ENCODE measurements around the gene SPATA31C1.

Gene SPATA31C1

DNA sequence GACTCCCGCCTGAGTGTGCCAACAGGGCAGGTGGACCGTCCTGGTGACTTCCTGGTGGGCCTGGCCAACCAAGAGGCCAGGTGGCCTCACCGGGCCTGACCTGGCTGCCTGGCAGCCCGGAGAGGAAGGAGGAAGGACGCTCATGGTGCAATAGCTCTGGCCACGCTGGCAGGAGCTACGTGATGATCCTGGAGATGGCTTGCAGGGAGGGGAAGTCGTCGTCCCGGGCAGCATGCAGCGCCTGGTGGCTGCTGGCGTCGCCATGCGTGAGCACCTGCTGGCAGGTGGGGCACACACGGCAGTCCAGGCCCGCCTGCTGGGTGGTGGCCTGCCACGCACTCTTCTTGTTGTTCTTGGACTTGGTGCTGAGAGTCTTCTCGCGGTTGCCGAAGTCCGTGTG, 26.3 kb downstream of the SPATA31C1 start:
- no peak overlapping the region for H3K4me3 Mint-ChIP-seq
- H3K27ac Mint-ChIP-seq = no peak overlapping the region
- peaks cover 15% of the 10 kb centered on the region for H3K27me3 Mint-ChIP-seq
- H3K4me1 Mint-ChIP-seq (ENCODE audit: low read depth) = peaks cover 5% of the 10 kb centered on the region
- H3K9me3 Mint-ChIP-seq (ENCODE audit: low read depth) = no peaks in the 10 kb centered on the region
- no peaks in the 10 kb centered on the region for H3K36me3 Mint-ChIP-seq

DNA sequence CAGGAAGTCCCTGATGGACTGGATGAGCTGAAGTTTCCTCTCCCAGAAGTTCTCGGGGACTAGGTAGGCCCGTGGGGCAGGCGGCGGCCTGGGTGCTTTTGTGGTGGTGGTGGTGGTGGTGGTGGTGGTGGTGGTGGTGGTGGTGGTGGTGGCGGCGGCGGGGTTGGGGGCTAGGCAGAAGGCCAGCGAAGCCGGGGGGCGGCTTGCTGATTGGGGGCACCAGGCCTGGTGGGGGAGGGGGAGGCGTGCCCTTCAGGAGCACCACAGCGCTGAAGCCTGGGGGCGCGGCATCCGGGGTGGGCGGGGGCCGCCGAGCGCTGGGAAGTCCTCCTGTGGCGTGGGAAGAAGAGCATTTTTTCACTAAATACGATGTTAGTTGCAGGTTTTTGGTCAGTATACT, 26.9 kb downstream of the SPATA31C1 start:
- Mint-ChIP-seq H3K27ac (no peak overlapping the region), H3K4me1 (ENCODE audit: low read depth) (peaks cover 5% of the 10 kb centered on the region), H3K27me3 (peaks cover 16% of the 10 kb centered on the region), H3K36me3 (no peaks in the 10 kb centered on the region), H3K4me3 (no peak overlapping the region), H3K9me3 (ENCODE audit: low read depth) (no peaks in the 10 kb centered on the region)

DNA sequence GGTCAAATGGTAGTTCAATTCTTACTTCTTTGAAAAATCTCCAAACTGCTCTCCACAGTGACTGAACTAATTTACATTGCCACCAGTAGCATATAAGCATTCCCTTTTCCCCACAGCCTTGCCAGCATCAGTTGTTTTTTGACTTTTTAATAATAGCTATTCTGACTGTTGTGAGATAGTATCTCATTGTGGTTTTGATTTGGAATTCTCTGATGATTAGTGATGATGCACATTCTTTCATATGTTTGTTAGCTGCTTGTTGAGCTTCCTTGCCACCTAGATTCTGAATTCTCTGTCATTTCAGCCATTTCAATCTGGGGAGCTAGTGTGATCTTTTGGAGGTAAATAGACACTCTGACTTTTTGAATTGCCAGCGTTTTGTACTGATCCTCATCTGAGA, 32.5 kb downstream of the SPATA31C1 start:
- H3K4me3 Mint-ChIP-seq = no peak overlapping the region
- no peaks in the 10 kb centered on the region for H3K4me1 Mint-ChIP-seq (ENCODE audit: low read depth)
- H3K27me3 Mint-ChIP-seq = peaks cover 15% of the 10 kb centered on the region
- H3K9me3 Mint-ChIP-seq (ENCODE audit: low read depth) = no peaks in the 10 kb centered on the region
- H3K36me3 Mint-ChIP-seq = no peaks in the 10 kb centered on the region
- H3K27ac Mint-ChIP-seq = no peak overlapping the region

DNA sequence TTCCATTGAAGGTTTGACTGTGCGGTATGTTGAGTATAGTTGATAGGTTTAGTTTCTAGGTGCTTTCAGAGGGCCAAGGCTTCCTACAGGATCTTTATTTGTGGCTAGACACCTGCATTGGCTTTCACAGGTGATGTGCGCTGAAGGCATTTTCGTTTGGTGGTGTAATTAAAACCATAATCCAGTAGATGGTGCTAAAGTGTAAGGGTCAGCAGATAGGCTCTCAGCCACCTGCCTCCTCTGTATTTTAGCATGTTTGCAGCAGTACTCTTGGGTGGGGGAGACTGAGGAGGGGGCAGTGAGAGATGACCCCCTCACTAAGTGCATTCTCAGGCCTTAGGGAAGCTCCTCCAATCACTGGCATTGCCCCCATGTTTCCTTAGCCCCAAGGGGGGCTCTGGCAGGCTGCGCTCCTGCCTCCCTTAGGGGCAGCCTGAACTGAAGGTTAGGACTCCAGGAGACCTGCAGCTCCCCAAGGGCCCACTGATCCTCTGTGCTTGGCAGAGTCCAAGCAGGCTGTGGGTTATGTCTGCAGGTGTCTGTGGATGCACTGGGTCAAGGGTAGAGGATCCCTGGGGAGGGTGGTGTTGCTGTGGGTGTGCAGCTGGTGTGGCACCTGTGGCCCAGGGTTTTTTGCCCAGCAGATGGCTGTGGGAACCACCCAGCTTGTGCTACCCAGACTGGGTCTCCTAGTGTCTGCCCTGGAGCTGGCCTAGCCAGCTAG, 33.2 kb downstream of the SPATA31C1 start:
- H3K4me1 Mint-ChIP-seq (ENCODE audit: low read depth) = no peaks in the 10 kb centered on the region
- H3K36me3 Mint-ChIP-seq = no peaks in the 10 kb centered on the region
- H3K4me3 Mint-ChIP-seq = no peak overlapping the region
- no peak overlapping the region for H3K27ac Mint-ChIP-seq
- H3K27me3 Mint-ChIP-seq = peaks cover 12% of the 10 kb centered on the region
- no peaks in the 10 kb centered on the region for H3K9me3 Mint-ChIP-seq (ENCODE audit: low read depth)

DNA sequence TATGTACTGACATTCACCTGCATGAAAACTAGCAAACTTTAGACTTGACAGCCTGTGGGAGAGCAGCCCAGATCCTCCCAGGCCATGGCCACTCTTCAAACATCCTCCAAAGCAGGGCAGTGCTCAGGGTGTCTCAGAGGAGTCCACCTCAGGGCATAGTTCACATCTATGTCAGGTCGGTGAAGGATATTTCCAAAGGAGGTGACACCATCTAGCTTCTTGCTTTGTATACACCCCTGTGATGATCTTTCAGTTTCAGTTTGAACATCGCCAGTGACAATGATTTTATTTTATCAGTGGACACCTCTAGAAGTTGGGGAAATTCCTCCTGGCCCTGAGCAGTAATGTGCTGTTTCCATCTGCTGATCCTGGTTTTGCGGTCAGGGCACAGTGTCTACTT, 36.5 kb downstream of the SPATA31C1 start:
- Mint-ChIP-seq H3K4me1 (ENCODE audit: low read depth) (peaks cover 6% of the 10 kb centered on the region), H3K27ac (no peak overlapping the region), H3K36me3 (no peaks in the 10 kb centered on the region), H3K4me3 (no peak overlapping the region), H3K27me3 (peaks cover 6% of the 10 kb centered on the region), H3K9me3 (ENCODE audit: low read depth) (no peaks in the 10 kb centered on the region)

- Mint-ChIP-seq H3K27me3 (peaks cover 14% of the 10 kb centered on the region), H3K27ac (no peak overlapping the region), H3K36me3 (no peaks in the 10 kb centered on the region), H3K4me1 (ENCODE audit: low read depth) (peaks cover 6% of the 10 kb centered on the region), H3K4me3 (no peak overlapping the region), H3K9me3 (ENCODE audit: low read depth) (no peaks in the 10 kb centered on the region)
Observed at GRCh38 chr9:87957839-87958238, 40.1 kb downstream of the SPATA31C1 start.

- Mint-ChIP-seq H3K4me1 (ENCODE audit: low read depth) (peaks cover 6% of the 10 kb centered on the region), H3K27me3 (peaks cover 14% of the 10 kb centered on the region), H3K9me3 (ENCODE audit: low read depth) (no peaks in the 10 kb centered on the region), H3K4me3 (no peak overlapping the region), H3K27ac (no peak overlapping the region), H3K36me3 (no peaks in the 10 kb centered on the region)
Observed at GRCh38 chr9:87958591-87958990, 40.8 kb downstream of the SPATA31C1 start.

DNA sequence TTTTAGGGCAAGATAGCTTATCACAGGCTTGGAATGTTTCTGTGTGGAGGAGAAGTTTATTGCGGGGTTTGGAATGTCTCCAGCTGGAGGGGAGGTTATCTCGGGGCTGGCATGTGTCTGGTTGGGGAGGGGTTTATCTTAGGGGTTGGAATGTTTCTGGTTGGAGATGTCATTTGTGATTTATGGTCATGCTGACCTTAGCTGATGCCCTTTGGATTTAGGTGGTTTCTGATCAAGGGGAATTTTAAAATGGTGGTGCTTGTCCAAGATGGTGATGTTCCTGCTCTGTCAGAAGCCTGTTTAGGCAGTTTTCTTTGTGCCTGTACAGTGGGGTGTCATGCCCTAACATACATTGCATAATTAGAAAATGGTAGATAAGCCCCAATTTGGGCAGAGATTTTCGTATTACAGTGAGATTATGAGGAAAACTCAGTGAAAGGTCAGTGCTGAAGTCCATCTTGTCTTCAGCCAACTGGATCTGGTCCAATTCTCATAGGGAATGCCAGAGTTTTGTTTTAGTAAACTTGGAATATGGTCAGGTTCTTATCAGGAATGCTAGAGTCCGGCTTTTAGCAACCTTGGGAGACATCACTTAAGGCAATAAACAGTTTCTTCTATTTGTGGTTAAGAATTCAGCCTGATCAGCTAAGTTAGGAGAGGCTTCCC, 42.3 kb downstream of the SPATA31C1 start:
- no peak overlapping the region for H3K27ac Mint-ChIP-seq
- H3K9me3 Mint-ChIP-seq (ENCODE audit: low read depth) = no peaks in the 10 kb centered on the region
- H3K36me3 Mint-ChIP-seq = peaks cover 3% of the 10 kb centered on the region
- H3K4me1 Mint-ChIP-seq (ENCODE audit: low read depth) = peaks cover 6% of the 10 kb centered on the region
- H3K4me3 Mint-ChIP-seq = no peak overlapping the region
- peaks cover 13% of the 10 kb centered on the region for H3K27me3 Mint-ChIP-seq

DNA sequence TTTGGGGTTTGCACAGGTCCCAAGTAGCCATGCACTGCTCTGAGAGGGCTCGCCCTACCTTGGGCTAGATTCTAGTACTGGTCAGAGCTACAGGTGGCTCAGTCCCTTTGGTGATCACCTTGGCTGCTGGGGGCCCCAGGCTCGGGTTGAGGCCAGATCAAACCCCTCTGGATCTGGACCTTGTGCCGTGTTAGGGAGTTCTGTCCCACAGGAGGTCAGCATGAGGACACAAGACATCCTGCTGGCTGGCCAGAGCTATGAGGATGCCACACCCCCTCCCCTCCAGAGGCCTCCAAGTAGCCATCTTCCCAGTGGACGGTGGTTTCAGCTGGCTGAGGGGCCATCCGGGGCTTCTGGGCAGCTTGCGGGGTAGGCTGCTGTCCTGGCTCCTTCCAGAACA, 46.0 kb downstream of the SPATA31C1 start:
- Mint-ChIP-seq H3K4me1 (ENCODE audit: low read depth) (no peaks in the 10 kb centered on the region), H3K4me3 (no peak overlapping the region), H3K27me3 (peaks cover 13% of the 10 kb centered on the region), H3K27ac (no peak overlapping the region), H3K9me3 (ENCODE audit: low read depth) (no peaks in the 10 kb centered on the region), H3K36me3 (peaks cover 16% of the 10 kb centered on the region)

DNA sequence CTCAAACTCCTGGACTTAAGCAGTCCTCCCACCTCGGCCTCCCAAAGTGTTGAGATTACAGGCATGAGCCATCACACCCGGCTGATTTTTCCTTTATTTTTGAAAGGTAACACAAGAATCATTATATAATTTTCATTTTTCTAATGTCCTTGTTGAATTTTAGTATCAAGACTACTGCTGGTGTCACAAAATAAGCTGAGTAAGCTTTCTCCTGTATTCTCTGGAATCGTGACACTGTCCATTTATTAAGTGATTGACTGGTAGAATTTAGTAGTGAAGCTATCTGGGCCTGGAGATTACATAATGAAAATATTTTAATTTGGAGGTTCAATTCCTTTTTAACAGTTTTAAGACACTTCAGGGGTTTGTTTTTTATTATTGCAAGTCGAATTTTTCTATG, 47.1 kb downstream of the SPATA31C1 start:
- Mint-ChIP-seq H3K4me1 (ENCODE audit: low read depth) (no peaks in the 10 kb centered on the region), H3K27ac (no peak overlapping the region), H3K4me3 (no peak overlapping the region), H3K36me3 (peaks cover 17% of the 10 kb centered on the region), H3K9me3 (ENCODE audit: low read depth) (no peaks in the 10 kb centered on the region), H3K27me3 (peaks cover 7% of the 10 kb centered on the region)

DNA sequence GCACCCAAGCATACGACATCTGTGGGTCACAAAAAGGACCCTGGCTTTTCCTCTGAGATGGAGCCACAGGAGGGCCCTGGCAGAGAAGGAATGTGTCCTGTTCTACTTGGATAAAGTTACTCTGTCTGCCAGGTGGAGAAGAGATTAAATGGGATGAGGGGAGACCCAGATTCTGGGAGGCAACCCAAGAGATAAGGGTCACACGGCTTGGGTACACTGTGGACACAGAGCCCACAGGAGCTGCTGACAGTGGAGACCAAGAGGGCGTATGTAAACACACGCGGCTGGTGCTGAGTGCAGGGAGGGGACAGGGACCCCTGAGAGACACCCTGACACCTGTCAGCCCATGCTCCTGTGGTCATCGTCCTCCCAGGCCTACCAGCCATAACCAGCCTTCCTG, 50.4 kb downstream of the SPATA31C1 start:
- no peaks in the 10 kb centered on the region for H3K27me3 Mint-ChIP-seq
- peaks cover 20% of the 10 kb centered on the region for H3K36me3 Mint-ChIP-seq
- H3K4me3 Mint-ChIP-seq = no peak overlapping the region
- no peak overlapping the region for H3K27ac Mint-ChIP-seq
- no peaks in the 10 kb centered on the region for H3K9me3 Mint-ChIP-seq (ENCODE audit: low read depth)
- H3K4me1 Mint-ChIP-seq (ENCODE audit: low read depth) = peaks cover 9% of the 10 kb centered on the region

- Mint-ChIP-seq H3K9me3 (ENCODE audit: low read depth) (no peaks in the 10 kb centered on the region), H3K36me3 (peaks cover 17% of the 10 kb centered on the region), H3K27ac (no peak overlapping the region)
Observed at GRCh38 chr9:87970602-87971001, 52.8 kb downstream of the SPATA31C1 start.

GRCh38 chr9:87973122-87973521, 55.4 kb downstream of the SPATA31C1 start:
- Mint-ChIP-seq H3K4me3 (peak overlapping the region; percentile 94), H3K27me3 (no peaks in the 10 kb centered on the region), H3K36me3 (peaks cover 7% of the 10 kb centered on the region), H3K9me3 (ENCODE audit: low read depth) (no peaks in the 10 kb centered on the region), H3K4me1 (ENCODE audit: low read depth) (peaks cover 25% of the 10 kb centered on the region), H3K27ac (peak overlapping the region; percentile 80)

More at GRCh38 chr9:87970602-87971001, 52.8 kb downstream of the SPATA31C1 start:
- Mint-ChIP-seq H3K4me1 (ENCODE audit: low read depth) (peaks cover 25% of the 10 kb centered on the region), H3K27me3 (no peaks in the 10 kb centered on the region), H3K4me3 (no peak overlapping the region)
